ENCODE data around the gene THUMPD1. TPM values are rescaled to one million over a fixed set of nuclear protein-coding genes. Genes with fewer than 3 reads are reported as not detected.

THUMPD1 gene
- total and polyA plus RNA-seq, 2 donors (not counting 3 experiments of a cell fraction or from before 2014, with no cell fraction given), result 27.9 to 29.0 TPM

- Histone ChIP-seq H4K20me1 (replicated peaks; ENCODE audit: control insufficient read depth, extremely low read depth, insufficient read depth, low read length) (no peaks in the 10 kb centered on the region), H3K9ac (replicated peaks; ENCODE audit: extremely low read depth, insufficient read depth, low read length) (no peak overlapping the region), H3K27me3 (ENCODE audit: control insufficient read depth in 2 of 2, insufficient read depth in 2 of 2, low read length in 2 of 2) (no peaks in the 10 kb centered on the region), H3K9me1 (replicated peaks; ENCODE audit: control insufficient read depth, extremely low read depth, insufficient read depth, low read length) (no peaks in the 10 kb centered on the region), H3K79me2 (ENCODE audit: control insufficient read depth, insufficient read depth, low read length) (no peaks in the 10 kb centered on the region), H3K4me1 (ENCODE audit: control insufficient read depth, extremely low read depth, insufficient read depth, low read length) (no peaks in the 10 kb centered on the region), H3K4me3 (replicated peaks in 1 of 3; ENCODE audit: insufficient read depth in 1 of 3, low read depth in 1 of 3, low read length in 3 of 3) (no peak overlapping the region), H2AFZ (ENCODE audit: low read depth, low read length) (no peak overlapping the region), H3K9me3 (replicated peaks; ENCODE audit: control insufficient read depth, insufficient read depth, low read length) (no peaks in the 10 kb centered on the region), H3K27ac (ENCODE audit: insufficient read depth, low read depth, low read length) (no peak overlapping the region), H3K4me2 (ENCODE audit: insufficient read depth, low read length) (no peak overlapping the region), H3K36me3 (ENCODE audit: control insufficient read depth in 2 of 2, extremely low read depth in 1 of 2, insufficient read depth in 2 of 2, low read length in 2 of 2) (no peaks in the 10 kb centered on the region)
- DNase-seq (ENCODE audit: low read depth, low spot score) (peak; percentile 69), FAIRE-seq (no peak)
- TF ChIP-seq POLR2A (IDR thresholded peaks at IDR 0.05; ENCODE audit: low read depth, low read length) (no peak), MYC (IDR thresholded peaks at IDR 0.05; ENCODE audit: low read depth, low read length) (no peak), GATA2 (IDR thresholded peaks at IDR 0.05; ENCODE audit: insufficient read depth, insufficient read length, low read depth, low read length) (no peak), CTCF (IDR thresholded peaks at IDR 0.05; ENCODE audit: extremely low read depth in 1 of 2, insufficient read depth in 1 of 2, low read depth in 1 of 2, low read length in 2 of 2) (no peak), FOS (IDR thresholded peaks at IDR 0.05; ENCODE audit: borderline replicate concordance, insufficient read depth, low read length) (no peak), MAX (IDR thresholded peaks at IDR 0.05; ENCODE audit: insufficient read depth, insufficient read length) (no peak), JUN (IDR thresholded peaks at IDR 0.05; ENCODE audit: borderline replicate concordance, insufficient read depth, insufficient read length, low read depth) (no peak), EZH2 (IDR thresholded peaks at IDR 0.05; ENCODE audit: borderline replicate concordance, low read depth, low read length, severe bottlenecking) (no peak)
- dilution Hi-C loops (cut with MboI; ENCODE audit: extremely low pct_ligation_motif_present, low sequenced_read_pairs), result no loop called here
- BruUV-seq (replicated peaks), result TSS peak; percentile 34
- intact Hi-C loops (cut with micrococcal nuclease), result no loop called here
- POLR2A ChIA-PET, result no interaction called here
- CTCF ChIA-PET, result no interaction called here
These were observed 5.6 kb upstream of the THUMPD1 start for GRCh38 chr16:20747030-20747816.

Measured in endothelial cell of umbilical vein (primary cell).